ENCODE data around the gene MRGPRE.

MRGPRE gene

GRCh38 chr11:3213659-3214419 is 18.4 kb downstream of the MRGPRE start:
- no peak for DNase-seq

- DNase-seq: no peak
Measured at GRCh38 chr11:3208272-3208671, 23.9 kb downstream of the MRGPRE start.

- no peak for DNase-seq
Measured at GRCh38 chr11:3207526-3208189, 24.6 kb downstream of the MRGPRE start.

- no peak for DNase-seq
Measured at GRCh38 chr11:3206922-3207204, 25.4 kb downstream of the MRGPRE start.

- no peak for DNase-seq
Measured at GRCh38 chr11:3206156-3206921, 25.9 kb downstream of the MRGPRE start.

- DNase-seq: no peak
Measured at GRCh38 chr11:3205261-3206155, 26.7 kb downstream of the MRGPRE start.

- no peak for DNase-seq
Measured at GRCh38 chr11:3204141-3205015, 27.8 kb downstream of the MRGPRE start.

- DNase-seq: no peak
Measured at GRCh38 chr11:3203221-3204043, 28.8 kb downstream of the MRGPRE start.

GRCh38 chr11:3202759-3203158 is 29.5 kb downstream of the MRGPRE start:
- DNase-seq: no peak

GRCh38 chr11:3202305-3202704 is 29.9 kb downstream of the MRGPRE start:
- DNase-seq: no peak

- no peak for DNase-seq
Measured at GRCh38 chr11:3201677-3202181, 30.5 kb downstream of the MRGPRE start.

GRCh38 chr11:3201112-3201581 is 31.1 kb downstream of the MRGPRE start:
- no peak for DNase-seq

- DNase-seq: no peak
Measured at GRCh38 chr11:3200388-3201111, 31.7 kb downstream of the MRGPRE start.

- DNase-seq: no peak
Measured at GRCh38 chr11:3199537-3200295, 32.5 kb downstream of the MRGPRE start.

- DNase-seq: no peak
Measured at GRCh38 chr11:3198815-3199214, 33.4 kb downstream of the MRGPRE start.

GRCh38 chr11:3197878-3198528 is 34.2 kb downstream of the MRGPRE start:
- no peak for DNase-seq

GRCh38 chr11:3197044-3197695 is 35.0 kb downstream of the MRGPRE start:
- no peak for DNase-seq
